GM19328 (cell line): ENCODE results near the gene SNUPN.
A peak's percentile ranks its signal among the peaks of the same experiment; 100 is the strongest.

Experiments
- ATAC-seq: cut with Tn5 transposase; IDR thresholded peaks from one replicate; pipeline ENCODE4 v1.9.1; 2021; ENCODE audit warnings: mild to moderate bottlenecking, moderate library complexity; ENCODE audit not compliant: unreplicated experiment

The SNUPN gene

DNA sequence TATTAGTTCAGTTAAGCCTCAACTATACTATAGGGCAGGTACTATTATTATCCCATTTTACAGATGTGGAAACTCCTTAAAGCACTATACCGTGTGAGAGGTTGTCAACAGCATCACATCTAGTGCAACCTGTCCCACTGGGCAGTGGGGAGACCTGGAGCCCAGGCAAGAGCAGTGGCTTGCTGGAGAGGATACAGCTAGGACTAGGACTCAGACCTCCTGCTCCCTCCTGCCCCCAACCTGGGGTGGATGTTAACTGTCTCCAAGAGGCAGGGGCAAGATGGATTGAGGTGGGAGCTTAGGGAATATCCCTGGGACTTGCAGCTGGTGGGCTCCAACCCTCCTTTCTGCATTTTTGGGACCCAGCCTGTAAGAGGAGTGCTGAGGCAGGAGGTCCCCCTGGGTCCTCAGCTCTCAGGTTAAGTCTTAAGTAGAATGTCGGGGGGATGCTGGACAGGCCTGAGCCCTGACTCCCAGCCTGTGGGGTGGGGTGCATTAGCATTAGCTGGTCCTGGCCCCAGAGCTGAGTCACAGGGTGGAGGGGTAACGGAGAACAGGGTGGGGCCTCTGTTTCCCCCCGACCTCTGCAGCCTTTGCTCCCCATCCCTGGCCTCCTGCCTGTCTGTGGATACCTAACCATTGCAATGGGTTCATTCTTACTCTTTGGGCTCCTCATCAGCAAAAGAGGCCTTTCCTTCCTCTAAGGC is 28.8 kb upstream of the SNUPN start:
- ATAC-seq, result no peak

DNA sequence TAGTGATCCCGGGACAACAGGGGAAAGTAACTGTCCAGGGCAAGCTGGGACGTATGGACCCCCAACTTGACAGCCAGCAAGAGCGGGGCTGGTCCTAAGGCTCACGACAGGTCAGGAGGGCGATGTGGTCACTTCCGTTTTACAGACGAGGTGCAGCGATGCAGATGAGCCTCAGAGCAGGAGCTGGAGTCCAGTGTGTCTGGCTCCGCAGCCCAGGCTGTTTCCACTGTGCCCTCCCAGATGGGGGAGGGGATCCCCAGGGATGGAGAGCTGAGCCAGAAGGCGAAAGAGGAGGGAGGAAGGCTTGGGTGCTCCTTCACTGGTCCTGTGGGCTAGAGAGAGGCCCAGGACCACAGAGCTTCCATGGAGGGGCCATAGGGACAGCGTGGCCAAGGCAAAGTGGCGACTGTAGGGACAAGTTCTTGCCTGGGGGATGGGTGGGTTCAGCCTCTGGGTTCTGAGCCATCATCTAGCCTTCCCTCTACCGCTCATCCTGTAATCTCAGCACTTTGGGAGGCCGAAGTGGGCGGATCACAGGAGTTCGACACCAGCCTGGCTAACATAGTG is 27.9 kb upstream of the SNUPN start:
- ATAC-seq, result no peak

- ATAC-seq, result no peak
Measured at GRCh38 chr15:75651810-75652543, 26.5 kb upstream of the SNUPN start.

DNA sequence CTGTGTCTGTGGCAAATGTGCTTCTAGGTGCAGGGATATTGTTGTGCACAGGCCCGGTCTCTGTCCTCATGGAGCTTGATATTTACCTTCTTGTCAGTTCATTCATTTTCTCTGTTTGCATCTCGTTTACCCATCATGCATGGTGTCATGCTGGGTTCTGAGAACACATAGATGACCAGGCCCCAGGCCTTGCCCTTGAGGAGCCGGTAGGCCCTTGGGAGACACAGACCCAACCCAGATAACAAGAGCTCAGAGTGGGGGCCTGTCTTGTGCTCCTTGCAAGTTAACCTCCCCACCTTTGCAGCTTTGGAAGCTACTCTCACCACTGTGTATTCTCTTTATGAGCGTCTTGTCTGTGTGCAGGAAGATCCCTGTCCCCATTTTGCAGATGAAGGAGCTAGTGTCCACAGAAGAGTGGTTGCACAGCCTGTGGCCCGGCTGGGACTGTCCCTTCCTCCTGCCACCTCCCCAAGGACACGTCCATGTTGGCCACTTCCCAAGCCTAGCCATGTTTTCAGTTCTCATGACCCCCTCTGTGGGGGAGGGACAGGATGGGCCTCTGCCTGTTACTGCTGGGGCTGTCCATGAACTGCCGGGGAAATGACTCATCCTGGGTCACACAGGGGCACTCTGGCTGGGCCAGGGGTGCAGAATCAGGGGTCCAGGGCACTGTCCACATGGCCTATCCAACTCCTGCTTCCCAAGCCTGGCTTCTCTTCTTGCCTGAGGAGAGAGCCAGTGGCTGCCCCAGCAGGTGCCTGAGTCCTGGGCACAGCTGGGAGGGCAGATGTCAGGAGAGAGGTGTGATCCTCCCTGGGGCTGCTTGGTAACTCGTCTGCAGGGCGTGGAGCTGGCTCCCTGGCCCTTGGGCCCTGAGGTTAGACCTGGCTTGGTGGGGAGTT is 25.6 kb upstream of the SNUPN start:
- ATAC-seq, result no peak

DNA sequence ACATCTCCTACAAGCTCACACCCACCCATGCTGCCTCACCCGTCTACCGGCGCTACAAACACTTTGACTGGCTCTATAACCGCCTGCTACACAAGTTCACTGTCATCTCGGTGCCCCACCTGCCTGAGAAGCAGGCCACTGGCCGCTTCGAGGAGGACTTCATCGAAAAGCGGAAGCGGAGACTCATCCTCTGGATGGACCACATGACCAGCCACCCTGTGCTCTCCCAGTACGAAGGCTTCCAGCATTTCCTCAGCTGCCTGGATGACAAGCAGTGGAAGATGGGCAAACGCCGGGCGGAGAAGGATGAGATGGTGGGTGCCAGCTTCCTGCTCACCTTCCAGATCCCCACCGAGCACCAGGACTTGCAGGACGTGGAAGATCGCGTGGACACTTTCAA is 24.3 kb upstream of the SNUPN start:
- no peak for ATAC-seq

GRCh38 chr15:75649045-75649761 is 23.7 kb upstream of the SNUPN start:
- ATAC-seq, result no peak

DNA sequence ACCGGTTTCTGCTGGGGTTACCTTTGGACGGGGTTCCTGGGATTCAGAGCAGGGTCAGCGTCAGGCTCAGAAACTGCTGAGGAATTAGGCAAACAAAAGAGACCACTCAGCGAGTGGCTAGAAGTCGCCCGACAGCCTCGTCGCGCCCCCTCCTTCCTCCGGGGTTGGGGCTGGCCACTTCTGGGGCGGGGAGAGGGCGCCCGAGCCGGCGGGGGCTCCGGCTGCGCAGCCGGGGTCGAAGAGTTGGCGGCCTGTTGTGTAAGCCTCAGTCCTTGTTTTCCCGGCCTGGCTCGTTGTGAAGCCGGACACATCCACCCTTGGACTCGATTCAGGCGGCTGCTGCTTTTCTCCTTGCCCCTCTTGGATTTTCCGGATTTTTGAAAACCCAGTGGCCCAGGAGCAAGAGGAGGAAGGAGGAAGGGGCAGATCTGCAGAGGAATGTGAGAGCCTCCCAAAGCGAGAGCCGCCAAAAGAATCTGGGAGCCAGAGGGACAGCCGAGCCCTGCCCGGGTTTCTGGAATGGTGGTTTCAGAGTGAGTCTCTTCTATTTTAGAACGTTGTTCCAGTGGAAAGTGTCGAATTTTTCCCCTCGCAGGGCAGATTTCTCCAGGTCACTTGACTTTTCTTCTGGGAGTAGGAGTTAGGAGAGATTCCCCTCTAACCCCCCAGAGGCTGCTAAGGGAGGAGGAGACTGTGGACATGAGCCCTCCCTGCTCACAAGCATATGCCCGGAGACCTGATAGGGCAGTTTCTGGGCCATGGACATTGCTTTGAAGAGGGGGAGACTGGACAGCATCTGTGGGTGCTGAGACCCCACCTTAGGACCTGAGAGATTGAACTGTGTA is 22.9 kb upstream of the SNUPN start:
- ATAC-seq, result no peak

DNA sequence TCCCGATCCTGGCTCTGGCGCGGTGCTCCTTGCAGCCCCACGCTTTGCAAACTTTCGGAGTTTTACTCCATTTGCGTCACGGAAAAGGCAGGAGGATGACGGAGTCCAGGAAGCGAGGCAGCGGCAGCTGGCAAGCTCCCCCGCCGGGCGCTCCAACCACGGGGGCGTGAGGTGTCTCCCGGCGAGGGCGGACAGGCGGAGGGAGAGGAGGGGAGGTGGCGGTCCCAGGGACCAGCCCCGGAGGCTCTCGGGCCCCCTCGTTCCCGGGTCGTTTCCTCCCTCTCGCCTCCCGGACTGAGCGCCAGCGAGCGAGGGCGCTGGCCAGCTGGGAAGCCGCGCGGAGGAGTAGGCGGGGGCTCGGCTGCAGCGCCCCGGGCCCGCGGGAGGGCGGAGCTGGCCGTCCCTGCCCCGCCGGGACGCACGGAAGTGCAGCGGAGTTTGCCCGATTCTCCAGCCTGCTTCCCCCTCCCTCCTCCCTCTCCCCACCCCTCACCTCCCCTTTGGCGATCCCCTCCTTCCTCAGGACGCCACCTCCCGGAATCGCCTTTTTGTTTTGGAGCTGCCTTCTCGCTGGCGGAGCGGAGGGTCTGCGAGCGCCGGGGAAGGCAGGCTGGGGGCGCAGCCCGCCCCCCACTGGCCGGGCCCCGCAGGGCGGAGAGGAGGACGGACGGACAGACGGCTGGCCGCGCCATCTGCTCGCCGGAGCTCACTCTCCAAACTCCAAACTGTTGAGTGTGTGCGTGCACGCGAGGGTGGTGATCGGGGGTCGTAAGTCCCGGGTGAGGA is 22.0 kb upstream of the SNUPN start, which contains the start of gene SNX33:
Gene SNX33 (plus strand): TSS at position 543 of the 786 bp plus-strand sequence. CDS start 1,191 bp downstream, outside the sequence.
- ATAC-seq, result no peak

DNA sequence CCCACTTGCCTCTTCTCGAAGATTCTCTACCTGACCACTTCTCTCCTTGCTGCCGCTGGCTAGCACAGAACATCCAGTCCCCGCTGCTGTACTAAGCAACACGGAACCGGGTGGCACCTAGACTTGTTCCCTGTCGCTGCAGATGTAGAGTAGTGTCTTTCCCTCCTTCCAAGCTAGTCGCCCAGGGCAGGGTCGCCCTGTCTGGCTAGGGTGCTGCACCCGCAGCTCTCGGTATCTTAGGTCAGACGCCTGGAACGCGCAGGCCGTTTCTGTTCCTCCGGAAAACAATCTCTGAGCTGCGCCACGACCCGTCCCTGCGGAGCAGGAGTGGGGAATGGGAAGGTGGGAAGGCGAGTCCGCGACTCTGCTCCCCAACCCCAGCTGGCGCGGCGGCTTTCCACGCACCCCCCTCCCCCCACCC is 21.4 kb upstream of the SNUPN start:
- ATAC-seq, result no peak

GRCh38 chr15:75646112-75646943 is 20.8 kb upstream of the SNUPN start:
- ATAC-seq, result no peak

DNA sequence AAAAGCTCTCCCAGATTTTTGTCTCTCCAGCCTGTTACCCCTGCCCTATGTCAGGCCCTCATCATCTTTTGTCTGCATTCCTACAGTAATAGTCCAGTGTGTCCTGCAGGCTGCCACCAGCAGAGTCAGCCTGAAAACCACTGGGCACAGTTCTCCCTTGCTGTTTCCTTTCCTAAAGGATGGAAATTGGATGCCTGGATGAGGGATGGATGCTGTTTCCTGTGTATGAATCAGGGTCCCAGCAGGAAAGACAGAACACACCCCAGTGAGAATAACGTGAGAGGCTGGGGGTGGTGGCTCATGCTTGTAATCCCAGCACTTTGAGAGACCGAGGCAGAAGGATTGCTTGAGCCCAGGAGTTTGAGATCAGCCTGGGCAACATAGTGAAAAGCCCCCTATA is 18.9 kb upstream of the SNUPN start:
- ATAC-seq, result no peak

- no peak for ATAC-seq
Measured at GRCh38 chr15:75641603-75642002, 16.1 kb upstream of the SNUPN start.

GRCh38 chr15:75641179-75641503 is 15.6 kb upstream of the SNUPN start:
- ATAC-seq, result no peak

- peak; percentile 34 for ATAC-seq
Measured at GRCh38 chr15:75640483-75641178, 15.1 kb upstream of the SNUPN start.

GRCh38 chr15:75639709-75640482 is 14.4 kb upstream of the SNUPN start, which contains the start of gene IMP3:
Gene IMP3 (minus strand): TSS chr15:75640224. CDS start chr15:75640168, 56 bp downstream.
- peak; percentile 83 for ATAC-seq

GRCh38 chr15:75639191-75639708 is 13.7 kb upstream of the SNUPN start:
- ATAC-seq, result no peak
